Stimulated activated CD4-positive, alpha-beta T cell treated with anti-CD3 and anti-CD28 coated beads, Interleukin-4, amount 100 ng/mL, for 1 hour (primary cell): ENCODE measurements around the gene GPR62.

Source experiments
- DNase-seq: peaks from one replicate; pipeline ENCODE4 v3.0.0-alpha.2; 2020

Gene GPR62

GRCh38 chr3:51994530-51994929 is 39.3 kb downstream of the GPR62 start:
- DNase-seq, result no peak

GRCh38 chr3:51995346-51996163 is 40.4 kb downstream of the GPR62 start, which contains the start of gene RPL29:
Gene RPL29, minus strand, starts transcription at chr3:51995895. Its CDS starts 434 bp downstream, at chr3:51995461.
- peak; percentile 90 for DNase-seq

GRCh38 chr3:51997172-51997571 is 42.0 kb downstream of the GPR62 start:
- no peak for DNase-seq

- DNase-seq, result no peak
Observed at GRCh38 chr3:51997935-51998596, 42.9 kb downstream of the GPR62 start.

- no peak for DNase-seq
Observed at GRCh38 chr3:51998774-51999173, 43.6 kb downstream of the GPR62 start.

GRCh38 chr3:51999846-52000245 is 44.7 kb downstream of the GPR62 start:
- no peak for DNase-seq

GRCh38 chr3:52001443-52001974 is 46.3 kb downstream of the GPR62 start:
- peak; percentile 83 for DNase-seq

GRCh38 chr3:52002748-52003147 is 47.6 kb downstream of the GPR62 start:
- DNase-seq, result no peak

- no peak for DNase-seq
Observed at GRCh38 chr3:52004163-52004787, 49.1 kb downstream of the GPR62 start.

- DNase-seq, result no peak
Observed at GRCh38 chr3:52004906-52005395, 49.8 kb downstream of the GPR62 start.

GRCh38 chr3:52005571-52005986 is 50.4 kb downstream of the GPR62 start:
- no peak for DNase-seq

- no peak for DNase-seq
Observed at GRCh38 chr3:52006017-52006819, 51.0 kb downstream of the GPR62 start.

- no peak for DNase-seq
Observed at GRCh38 chr3:52006820-52007133, 51.6 kb downstream of the GPR62 start.
